GM19025 (cell line): ENCODE data around the gene ATG12.
"Not testable (repeated sequence)": the region's sequence is repeated elsewhere in the genome, so short reads cannot be mapped to it uniquely, and the experiment has no call there.

Experiments used
- ATAC-seq: cut with Tn5 transposase; IDR thresholded peaks from one replicate; pipeline ENCODE4 v1.9.1; 2021; ENCODE audit warnings: mild to moderate bottlenecking, low read depth, moderate library complexity; ENCODE audit not compliant: unreplicated experiment

ATG12 gene

GRCh38 chr5:115810761-115811160, 30.6 kb downstream of the ATG12 start:
- ATAC-seq, result no peak

- no peak for ATAC-seq
Measured at GRCh38 chr5:115809946-115810345, 31.4 kb downstream of the ATG12 start.

GRCh38 chr5:115808066-115808465, 33.3 kb downstream of the ATG12 start:
- not testable (repeated sequence) for ATAC-seq

DNA sequence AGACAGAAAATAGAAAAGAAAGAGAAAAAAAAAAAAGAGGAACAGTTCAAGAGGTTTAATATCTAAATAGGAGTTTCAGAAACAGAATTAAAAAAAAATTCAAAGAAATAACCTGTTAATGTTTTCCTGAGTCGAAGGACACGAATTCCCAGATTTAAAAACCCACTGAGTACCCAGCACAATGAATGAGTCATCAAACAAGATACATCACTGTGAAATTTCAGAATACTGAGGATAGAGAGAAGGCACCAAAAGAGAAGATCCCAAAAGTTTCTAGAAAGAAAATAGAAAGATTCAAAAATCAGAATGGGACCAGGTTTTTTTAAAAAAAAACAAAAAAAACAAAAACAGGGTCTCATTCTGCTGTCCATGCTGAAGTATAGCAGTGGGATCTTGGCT, 33.7 kb downstream of the ATG12 start:
- no peak for ATAC-seq

- ATAC-seq, result no peak
Measured at GRCh38 chr5:115806986-115807653, 34.2 kb downstream of the ATG12 start.

DNA sequence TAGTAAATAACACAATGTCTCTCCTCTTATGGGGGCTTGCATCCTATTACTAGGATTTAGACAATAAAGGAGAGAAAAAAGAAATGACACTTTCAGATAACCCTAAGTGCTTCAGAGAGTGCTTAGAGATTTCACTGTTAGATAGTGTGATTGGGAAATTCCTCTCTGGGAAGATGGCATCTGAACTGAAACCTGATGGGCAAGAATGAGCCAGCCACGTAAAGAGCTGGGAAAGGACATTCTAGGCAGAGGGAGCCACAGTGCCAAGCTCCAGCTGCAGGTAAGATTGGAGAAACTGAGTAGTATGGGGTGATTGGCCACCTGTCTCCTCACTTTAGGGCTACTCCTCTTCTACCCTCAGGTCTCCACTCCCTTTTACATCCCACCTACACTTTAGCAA, 39.4 kb downstream of the ATG12 start:
- ATAC-seq, result no peak

DNA sequence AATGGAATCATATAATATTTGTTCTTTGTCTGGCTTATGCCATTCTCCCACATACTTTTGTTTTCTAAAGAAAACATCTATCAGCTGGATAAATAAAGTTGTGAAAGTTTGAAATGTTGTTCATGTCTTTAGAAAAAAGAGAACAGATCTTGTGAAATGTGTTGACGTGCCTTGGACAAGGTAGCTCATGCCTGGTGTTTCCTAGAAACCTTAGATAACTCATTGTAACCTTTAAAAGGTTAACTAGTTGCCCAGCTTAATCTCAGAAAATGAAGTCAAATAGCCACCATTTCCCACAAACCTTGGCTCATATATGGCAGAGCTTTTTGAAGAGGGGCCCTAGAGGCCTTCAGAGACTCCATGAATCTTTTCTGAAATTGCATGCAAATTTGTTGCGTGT, 40.2 kb downstream of the ATG12 start:
- no peak for ATAC-seq

- ATAC-seq, result no peak
Measured at GRCh38 chr5:115800108-115800507, 41.3 kb downstream of the ATG12 start.

- no peak for ATAC-seq
Measured at GRCh38 chr5:115798252-115798651, 43.1 kb downstream of the ATG12 start.

DNA sequence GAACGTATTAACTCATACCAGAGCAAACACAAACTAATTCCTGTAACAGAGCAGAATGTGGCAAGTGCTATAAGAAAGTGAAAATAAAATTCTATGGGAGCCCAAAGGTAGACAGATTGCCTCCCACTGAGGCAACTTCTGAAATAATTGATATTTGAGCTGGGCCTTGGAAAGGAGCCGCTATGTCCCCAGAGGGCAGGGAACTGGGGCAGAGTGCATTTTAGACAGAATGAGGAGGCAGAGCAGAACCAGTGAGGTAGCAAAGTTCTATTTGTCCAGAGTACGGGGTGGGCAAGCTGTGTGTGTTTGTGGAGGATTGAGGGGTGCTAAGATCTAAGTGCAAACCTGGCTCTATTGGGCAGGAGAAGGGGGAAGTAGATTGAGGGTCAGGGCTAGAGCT, 44.7 kb downstream of the ATG12 start:
- ATAC-seq, result no peak

DNA sequence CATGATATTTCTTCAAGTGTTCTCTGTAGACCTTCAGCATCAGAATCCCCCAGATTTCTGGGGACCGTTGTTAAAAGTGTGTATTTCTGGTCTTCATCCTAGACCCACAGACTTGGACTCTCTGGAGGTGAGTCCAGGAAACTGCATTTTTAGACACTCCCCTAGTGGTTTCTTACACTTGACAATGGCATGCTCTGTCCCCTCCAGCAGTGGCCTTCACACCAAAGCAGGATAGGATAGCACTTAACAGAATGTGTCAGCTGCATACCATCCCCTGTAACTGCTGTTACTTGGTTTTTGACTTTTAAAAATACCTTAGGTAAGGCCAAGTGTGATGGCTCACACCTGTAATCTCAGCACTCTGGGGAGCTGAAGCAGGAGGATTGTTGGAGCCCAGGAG, 45.7 kb downstream of the ATG12 start:
- no peak for ATAC-seq

DNA sequence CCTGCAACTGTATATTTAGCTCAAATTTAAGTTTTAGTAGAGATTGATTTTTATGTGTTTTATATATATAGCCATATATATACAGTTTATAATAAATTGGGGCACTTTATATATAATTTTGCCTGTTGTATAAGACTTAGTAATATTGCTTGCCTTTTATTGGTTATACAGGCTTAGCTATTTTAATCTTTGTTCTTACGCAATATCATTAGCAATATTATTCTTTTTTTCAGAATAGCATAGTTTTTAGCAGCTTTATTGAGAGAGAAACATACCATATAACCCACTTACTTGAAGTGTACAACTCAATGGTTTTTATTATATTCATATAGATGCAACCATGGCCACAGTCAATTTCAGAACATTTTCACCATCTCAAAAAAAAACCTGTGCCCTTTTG, 52.9 kb downstream of the ATG12 start:
- no peak for ATAC-seq

DNA sequence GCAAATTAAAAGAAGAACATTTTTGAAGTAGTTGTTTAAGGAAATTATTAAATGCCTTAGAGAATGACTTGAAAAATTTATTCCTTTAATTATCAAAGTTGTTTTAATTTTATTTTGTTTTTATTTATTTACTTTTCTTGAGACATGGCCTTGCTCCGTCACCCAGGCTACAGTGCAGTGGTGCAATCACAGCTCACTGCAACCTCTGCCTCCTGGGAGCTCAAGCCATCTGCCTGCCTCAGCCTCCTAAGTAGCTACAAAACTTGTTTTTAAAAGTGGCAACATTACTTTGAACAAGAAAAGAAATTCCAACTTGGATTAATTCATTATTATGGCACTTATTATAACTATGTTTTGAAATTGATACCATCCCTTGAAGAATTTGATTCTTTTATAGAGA, 53.9 kb downstream of the ATG12 start:
- no peak for ATAC-seq

GRCh38 chr5:115785381-115786065, 55.8 kb downstream of the ATG12 start:
- ATAC-seq, result no peak

DNA sequence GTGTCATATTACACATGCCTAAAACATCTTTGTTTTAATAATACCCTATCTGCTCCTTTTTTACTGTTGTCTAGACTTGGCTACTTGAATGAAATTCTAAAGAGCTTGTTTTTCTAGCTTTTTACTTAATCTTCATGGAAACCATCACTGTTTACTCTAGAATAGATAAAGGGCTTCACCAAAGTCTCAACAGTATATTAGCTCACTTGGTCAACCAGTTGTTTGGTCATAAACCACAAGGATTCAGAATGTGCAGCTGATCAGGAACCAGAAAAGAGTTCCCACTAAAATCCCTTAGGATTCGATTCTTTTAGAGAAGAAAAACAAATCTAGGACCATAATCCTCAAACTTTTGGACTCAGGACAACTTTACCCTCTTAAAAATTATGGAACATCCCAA, 62.9 kb downstream of the ATG12 start:
- no peak for ATAC-seq
